Measurements from ENCODE around the gene KIR2DL4. TPM values are rescaled to one million over a fixed set of nuclear protein-coding genes. Genes with fewer than 3 reads are reported as not detected.
"Not testable (repeated sequence)": the region's sequence is repeated elsewhere in the genome, so short reads cannot be mapped to it uniquely, and the experiment has no call there.

The KIR2DL4 gene
- total RNA-seq = not detected

DNA sequence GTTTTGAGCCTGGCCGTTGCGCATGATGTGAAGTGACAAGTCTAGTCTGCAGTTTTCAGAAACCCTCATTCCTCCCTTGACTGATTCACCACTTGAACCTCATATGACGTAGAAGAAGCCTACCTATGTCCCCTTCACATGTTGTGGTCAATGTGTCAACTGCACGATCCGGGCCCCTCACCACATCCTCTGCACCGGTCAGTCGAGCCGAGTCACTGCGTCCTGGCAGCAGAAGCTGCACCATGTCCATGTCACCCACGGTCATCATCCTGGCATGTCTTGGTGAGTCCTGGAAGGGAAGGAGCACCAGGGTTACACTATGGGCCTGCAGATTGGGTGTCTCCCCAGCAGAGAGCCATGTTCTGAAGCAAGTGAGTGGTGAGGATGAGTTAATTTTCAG, at the start of gene KIR2DL4:
Gene KIR2DL4 (plus strand): TSS at position 201 of the 400 bp plus-strand sequence. CDS start 42 bp downstream, at position 243.
- Histone ChIP-seq H3K9me3 (peaks cover 0 to 5% (median 0%) of the 10 kb centered on the region in 3 donors), H3K27me3 (peaks cover 32% of the 10 kb centered on the region), H3K4me1 (no peaks in the 10 kb centered on the region), H3K36me3 (no peaks in the 10 kb centered on the region), H3K4me3 (no peak within 1 kb of the TSS), H3K27ac (no peak within 1 kb of the TSS)
- 70 to 93% methylated on average over 2 of the region's 10 CpGs for WGBS, 2 donors (ENCODE audit: low coverage in 1 of 2)
- no peak for ATAC-seq
- TF ChIP-seq CTCF (IDR thresholded peaks at IDR 0.05) = no peak
- TF ChIP-seq POLR2AphosphoS5 (IDR thresholded peaks at IDR 0.05) = no peak
- no peak for TF ChIP-seq EP300 (IDR thresholded peaks at IDR 0.05)
- no peak for TF ChIP-seq POLR2A (IDR thresholded peaks at IDR 0.05)

GRCh38 chr19:54756204-54757110, 47.0 kb upstream of the KIR2DL4 start:
- not testable (repeated sequence) for H3K27ac ChIP-seq, H3K4me3 ChIP-seq, ATAC-seq, H3K36me3 ChIP-seq, H3K4me1 ChIP-seq, H3K9me3 ChIP-seq
- WGBS, 2 donors (ENCODE audit: low coverage in 1 of 2) = no CpG with 5 or more reads among the region's 12 CpGs
- peaks cover 12% of the 10 kb centered on the region for H3K27me3 ChIP-seq

DNA sequence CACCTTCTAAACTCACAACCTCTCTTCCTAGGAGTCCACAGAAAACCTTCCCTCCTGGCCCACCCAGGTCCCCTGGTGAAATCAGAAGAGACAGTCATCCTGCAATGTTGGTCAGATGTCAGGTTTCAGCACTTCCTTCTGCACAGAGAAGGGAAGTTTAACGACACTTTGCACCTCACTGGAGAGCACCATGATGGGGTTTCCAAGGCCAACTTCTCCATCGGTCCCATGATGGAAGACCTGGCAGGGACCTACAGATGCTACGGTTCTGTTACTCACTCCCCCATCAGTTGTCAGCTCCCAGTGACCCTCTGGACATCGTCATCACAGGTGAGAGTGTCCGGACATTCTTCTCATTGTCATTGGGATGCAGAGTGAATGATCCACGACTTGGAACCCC, 44.8 kb upstream of the KIR2DL4 start:
- H3K36me3 ChIP-seq, H3K4me3 ChIP-seq, H3K9me3 ChIP-seq, H3K27ac ChIP-seq, H3K4me1 ChIP-seq, ATAC-seq: not testable (repeated sequence)
- 17% methylated on average over 1 of the region's 6 CpGs; no CpG with 5 or more reads in 1 of the 2 donors for WGBS, 2 donors (ENCODE audit: low coverage in 1 of 2)
- peaks cover 12% of the 10 kb centered on the region for H3K27me3 ChIP-seq

DNA sequence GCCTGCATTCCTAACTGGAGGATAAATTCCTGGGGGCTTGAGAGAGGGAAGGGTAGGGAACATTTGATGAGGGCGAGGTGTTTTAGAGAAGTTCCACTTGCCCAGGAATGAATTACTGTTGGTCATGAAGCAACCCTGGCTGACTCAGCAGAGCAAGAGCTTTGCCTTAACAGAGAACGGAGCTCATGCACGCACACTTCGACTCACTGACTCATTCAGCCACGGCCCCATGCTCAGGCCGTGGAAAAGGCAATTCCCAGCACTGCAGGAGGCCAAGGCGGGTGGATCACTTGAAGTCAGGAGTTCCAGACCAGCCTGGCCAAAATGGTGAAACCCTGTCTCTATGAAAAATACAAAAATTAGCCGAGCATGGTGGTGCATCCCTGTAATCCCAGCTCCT, 39.2 kb upstream of the KIR2DL4 start:
- not testable (repeated sequence) for H3K27ac ChIP-seq, H3K4me3 ChIP-seq, ATAC-seq, H3K4me1 ChIP-seq, H3K27me3 ChIP-seq, H3K36me3 ChIP-seq
- whole genome bisulfite sequencing, 2 donors (ENCODE audit: low coverage in 1 of 2) = 46 to 80% methylated on average over 1 to 2 of the region's 8 CpGs
- H3K9me3 ChIP-seq = peaks cover 0 to 12% (median 0%) of the 10 kb centered on the region in 3 donors

GRCh38 chr19:54766464-54766863, 36.9 kb upstream of the KIR2DL4 start:
- not testable (repeated sequence) for H3K4me3 ChIP-seq, H3K4me1 ChIP-seq, H3K27ac ChIP-seq, H3K27me3 ChIP-seq, ATAC-seq, H3K36me3 ChIP-seq
- peaks cover 0 to 12% (median 0%) of the 10 kb centered on the region in 3 donors for H3K9me3 ChIP-seq
- WGBS, 2 donors (ENCODE audit: low coverage in 1 of 2) = 64 to 80% methylated on average over 1 to 3 of the region's 4 CpGs

- not testable (repeated sequence) for H3K4me1 ChIP-seq, H3K27me3 ChIP-seq, ATAC-seq, H3K4me3 ChIP-seq, H3K36me3 ChIP-seq, H3K27ac ChIP-seq
- H3K9me3 ChIP-seq = peaks cover 0 to 12% (median 0%) of the 10 kb centered on the region in 3 donors
- 92% methylated on average over 6 of the region's 15 CpGs; no CpG with 5 or more reads in 1 of the 2 donors for whole genome bisulfite sequencing, 2 donors (ENCODE audit: low coverage in 1 of 2)
These were observed 33.8 kb upstream of the KIR2DL4 start, which contains the start of gene KIR2DL1 for GRCh38 chr19:54769646-54770045. Gene KIR2DL1, plus strand, starts transcription at chr19:54769793. Its CDS starts 58 bp downstream, at chr19:54769851.

GRCh38 chr19:54770511-54770910, 32.9 kb upstream of the KIR2DL4 start:
- not testable (repeated sequence) for H3K4me1 ChIP-seq, H3K27ac ChIP-seq, ATAC-seq, H3K4me3 ChIP-seq, H3K9me3 ChIP-seq, H3K36me3 ChIP-seq, H3K27me3 ChIP-seq
- 71 to 78% methylated on average over 2 to 3 of the region's 4 CpGs for WGBS, 2 donors (ENCODE audit: low coverage in 1 of 2)

- not testable (repeated sequence) for H3K36me3 ChIP-seq, H3K4me1 ChIP-seq, ATAC-seq, H3K4me3 ChIP-seq, H3K27ac ChIP-seq, H3K27me3 ChIP-seq, H3K9me3 ChIP-seq
- WGBS, 2 donors (ENCODE audit: low coverage in 1 of 2) = 76 to 80% methylated on average over 8 to 9 of the region's 15 CpGs
These were observed 32.1 kb upstream of the KIR2DL4 start for GRCh38 chr19:54771018-54771960.

- not testable (repeated sequence) for H3K4me1 ChIP-seq, H3K4me3 ChIP-seq, H3K27ac ChIP-seq, ATAC-seq, H3K9me3 ChIP-seq, H3K36me3 ChIP-seq, H3K27me3 ChIP-seq
- 34% methylated on average over 2 of the region's 2 CpGs; no CpG with 5 or more reads in 1 of the 2 donors for WGBS, 2 donors (ENCODE audit: low coverage in 1 of 2)
These were observed 30.7 kb upstream of the KIR2DL4 start for GRCh38 chr19:54772666-54773065.

DNA sequence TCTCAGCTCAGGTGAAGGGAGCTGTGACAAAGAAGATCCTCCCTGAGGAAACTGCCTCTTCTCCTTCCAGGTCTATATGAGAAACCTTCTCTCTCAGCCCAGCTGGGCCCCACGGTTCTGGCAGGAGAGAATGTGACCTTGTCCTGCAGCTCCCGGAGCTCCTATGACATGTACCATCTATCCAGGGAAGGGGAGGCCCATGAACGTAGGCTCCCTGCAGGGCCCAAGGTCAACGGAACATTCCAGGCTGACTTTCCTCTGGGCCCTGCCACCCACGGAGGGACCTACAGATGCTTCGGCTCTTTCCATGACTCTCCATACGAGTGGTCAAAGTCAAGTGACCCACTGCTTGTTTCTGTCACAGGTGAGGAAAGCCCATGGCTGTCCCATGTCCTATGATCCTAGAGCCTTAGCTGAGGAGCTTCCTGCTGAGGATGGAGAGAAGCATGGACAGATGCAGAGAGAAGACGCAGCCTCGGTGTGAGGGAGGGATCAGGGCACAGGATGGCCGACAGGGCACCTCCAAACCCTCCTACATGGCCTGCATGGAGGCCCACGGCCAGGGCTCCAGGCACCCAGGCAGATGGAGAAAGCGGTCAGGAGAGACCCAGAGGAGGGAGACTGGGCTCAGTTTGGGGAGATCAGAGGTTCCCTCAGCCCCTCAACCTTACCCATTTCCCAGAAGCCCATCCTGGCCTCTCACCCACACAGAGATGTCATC, 28.2 kb upstream of the KIR2DL4 start:
- 73 to 78% methylated on average over 7 to 8 of the region's 12 CpGs for WGBS, 2 donors (ENCODE audit: low coverage in 1 of 2)
- ATAC-seq = not testable (repeated sequence)

DNA sequence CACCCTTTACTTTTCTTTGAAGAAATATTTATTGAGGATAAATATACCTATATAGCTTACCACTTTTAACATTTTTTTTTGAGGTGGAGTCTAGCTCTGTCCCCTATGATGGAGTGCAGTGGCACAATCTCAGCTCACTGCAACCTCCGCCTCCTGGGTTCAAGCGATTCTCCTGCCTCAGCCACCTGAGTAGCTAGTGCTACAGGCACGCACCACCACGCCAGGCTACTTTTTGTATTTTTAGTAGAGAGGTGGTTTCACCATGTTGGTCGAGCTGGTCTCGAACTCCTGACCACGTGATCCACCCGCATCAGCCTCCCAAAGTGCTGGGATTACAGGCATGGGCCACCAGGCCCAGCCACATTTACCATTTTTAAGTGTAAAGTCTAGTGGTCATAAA, 27.6 kb upstream of the KIR2DL4 start:
- H3K4me3 ChIP-seq, H3K4me1 ChIP-seq, H3K36me3 ChIP-seq, H3K27ac ChIP-seq, ATAC-seq, H3K9me3 ChIP-seq, H3K27me3 ChIP-seq: not testable (repeated sequence)
- 60 to 89% methylated on average over 7 to 8 of the region's 8 CpGs for WGBS, 2 donors (ENCODE audit: low coverage in 1 of 2)

More for the DNA sequence above, 28.2 kb upstream of the KIR2DL4 start:
- not testable (repeated sequence) for H3K27ac ChIP-seq, H3K9me3 ChIP-seq, H3K4me3 ChIP-seq, H3K36me3 ChIP-seq, H3K27me3 ChIP-seq, H3K4me1 ChIP-seq
